HG03460 (cell line): ENCODE results near the gene CDK14.

Experiments used
- ATAC-seq: cut with Tn5 transposase; IDR thresholded peaks from one replicate; pipeline ENCODE4 v1.9.1; 2021; ENCODE audit not compliant: unreplicated experiment

The CDK14 gene

DNA sequence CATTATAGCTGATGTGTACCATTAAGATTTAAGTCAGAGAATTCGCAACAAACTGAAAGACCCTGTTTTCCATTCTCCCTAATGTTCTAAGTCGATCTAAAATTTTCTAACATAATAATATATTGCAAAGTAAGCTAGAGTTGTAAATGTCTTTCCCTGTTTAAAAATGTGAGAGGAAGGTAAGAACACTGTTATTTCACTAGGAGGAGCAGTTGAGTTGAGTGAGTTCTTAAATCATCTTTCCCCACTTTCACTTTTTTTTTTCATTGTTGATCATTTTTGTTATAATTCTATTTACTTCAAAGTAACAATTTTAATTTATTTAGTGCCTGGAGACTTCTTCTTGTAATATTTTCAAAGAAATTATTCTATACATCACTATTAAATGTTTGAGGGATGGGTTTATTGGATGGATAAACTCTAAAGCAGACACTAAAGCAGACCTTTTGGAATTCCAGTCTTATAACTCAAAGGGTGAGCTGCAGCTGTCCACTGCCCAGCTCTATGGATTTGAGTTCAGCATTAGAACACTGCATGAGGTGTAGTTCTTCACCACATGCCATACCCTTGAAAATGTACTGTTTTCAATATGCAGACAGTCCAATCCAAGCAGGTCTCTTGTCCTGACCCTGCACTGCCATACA lies 486.9 kb downstream of the CDK14 start:
- no peak for ATAC-seq

DNA sequence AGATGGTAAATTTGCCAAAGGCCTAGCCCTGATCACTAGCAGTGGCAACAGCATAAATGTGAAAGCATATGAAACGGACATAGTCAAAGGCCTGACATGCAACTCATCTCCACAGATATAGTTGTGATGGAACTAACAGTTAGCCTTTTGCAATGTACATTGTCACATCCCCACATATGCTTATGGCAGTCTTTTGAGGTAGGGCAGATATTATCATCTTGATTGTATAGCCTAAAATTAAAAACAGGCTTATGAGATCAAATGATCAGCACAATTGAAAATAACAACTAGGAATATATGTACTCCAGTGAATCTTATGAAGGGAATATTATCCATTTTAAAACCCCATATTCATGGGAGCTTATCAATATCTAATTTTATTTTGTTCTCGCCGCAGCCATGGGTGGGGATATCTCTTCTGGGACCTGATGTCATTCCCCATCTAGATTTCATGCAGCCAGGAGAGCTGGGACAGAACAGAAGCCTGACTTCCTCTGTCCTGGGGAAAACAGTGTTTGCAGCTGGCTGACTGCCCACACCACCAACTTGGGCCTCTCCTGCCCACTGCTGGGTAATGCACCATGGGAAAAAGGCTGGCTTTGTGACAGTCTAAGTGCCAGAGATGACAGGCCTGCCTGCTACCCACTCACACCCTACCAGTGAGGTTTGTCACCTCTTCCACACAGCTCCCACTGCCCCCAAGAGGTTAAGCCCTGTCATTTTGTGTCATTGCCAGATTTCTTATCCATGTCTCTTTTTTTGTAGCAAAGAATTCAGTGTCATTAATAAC lies 487.9 kb downstream of the CDK14 start:
- ATAC-seq, result no peak

DNA sequence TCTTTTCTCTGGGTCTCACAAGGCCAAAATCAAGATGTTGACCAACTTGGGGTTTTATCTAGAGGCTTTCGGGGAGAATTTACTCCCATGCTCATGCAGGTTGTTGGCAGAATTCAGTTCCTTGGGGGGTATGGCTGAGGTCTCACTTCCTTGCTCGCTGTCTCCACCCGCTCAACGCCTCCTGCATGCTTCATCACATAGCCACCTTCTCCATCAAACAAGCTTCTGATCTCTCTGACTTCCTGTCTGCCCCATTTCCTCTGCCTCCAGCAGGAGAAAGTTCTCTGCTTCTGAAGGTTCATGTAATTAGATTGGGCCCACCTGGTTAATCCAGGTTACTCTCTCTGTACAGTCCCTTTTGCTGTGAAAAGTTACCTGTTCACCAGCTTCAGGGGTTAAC lies 489.1 kb downstream of the CDK14 start:
- ATAC-seq, result no peak

DNA sequence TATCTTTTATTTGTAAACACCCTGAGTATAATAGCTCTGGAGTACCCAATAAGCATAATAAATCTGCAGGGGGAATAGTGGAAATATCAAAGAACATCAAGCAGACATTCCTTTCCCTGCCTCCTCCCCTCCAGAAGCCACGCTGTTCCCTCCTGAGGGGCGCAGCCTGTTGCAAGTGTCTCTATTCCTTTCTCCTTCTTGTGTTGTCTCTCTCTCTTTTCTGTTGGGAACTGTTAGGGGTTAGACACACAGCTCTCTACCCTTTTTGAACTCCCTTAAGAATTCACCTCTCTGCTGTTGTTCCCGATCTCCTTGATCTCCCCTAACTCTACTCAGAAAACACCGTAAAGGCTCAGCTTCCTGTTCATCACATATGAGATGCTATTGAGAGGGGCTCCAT lies 490.1 kb downstream of the CDK14 start:
- ATAC-seq, result no peak

DNA sequence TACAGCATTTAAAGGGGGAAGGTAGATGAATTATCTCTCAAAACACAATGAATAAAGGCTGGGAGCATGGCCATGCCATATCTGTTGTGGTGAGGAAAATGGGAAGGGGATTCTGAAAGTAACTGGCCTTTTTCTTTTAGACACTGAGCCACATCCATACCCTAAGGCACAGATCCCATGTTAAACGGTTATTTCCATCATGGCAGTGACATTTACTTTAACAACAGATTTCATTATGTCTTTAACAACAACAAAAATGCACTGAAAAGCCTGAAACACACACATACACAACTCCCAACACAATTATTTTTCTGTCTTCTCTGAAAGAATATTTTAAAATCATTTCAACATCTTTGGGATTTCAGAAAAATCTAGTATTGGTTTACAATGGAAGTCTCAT lies 492.0 kb downstream of the CDK14 start:
- ATAC-seq, result no peak

DNA sequence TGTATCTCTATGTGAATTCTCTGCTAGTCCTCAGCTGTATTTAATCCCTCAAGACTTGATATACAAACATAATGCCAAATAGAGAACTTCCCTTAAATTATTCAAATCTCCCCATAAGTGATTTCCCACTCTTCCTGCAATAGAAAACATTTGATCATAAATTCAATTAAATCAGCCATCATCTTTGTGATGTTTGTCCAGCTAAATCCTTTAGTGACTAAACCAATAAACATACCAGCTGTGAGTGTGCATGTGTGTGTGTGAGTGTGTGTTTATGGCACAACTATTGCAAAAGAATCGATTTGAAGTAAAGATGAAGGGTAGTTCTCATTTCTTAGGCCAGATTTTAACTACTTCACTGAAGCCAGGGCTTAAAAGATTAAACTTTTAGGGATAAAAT lies 492.6 kb downstream of the CDK14 start:
- ATAC-seq, result no peak

DNA sequence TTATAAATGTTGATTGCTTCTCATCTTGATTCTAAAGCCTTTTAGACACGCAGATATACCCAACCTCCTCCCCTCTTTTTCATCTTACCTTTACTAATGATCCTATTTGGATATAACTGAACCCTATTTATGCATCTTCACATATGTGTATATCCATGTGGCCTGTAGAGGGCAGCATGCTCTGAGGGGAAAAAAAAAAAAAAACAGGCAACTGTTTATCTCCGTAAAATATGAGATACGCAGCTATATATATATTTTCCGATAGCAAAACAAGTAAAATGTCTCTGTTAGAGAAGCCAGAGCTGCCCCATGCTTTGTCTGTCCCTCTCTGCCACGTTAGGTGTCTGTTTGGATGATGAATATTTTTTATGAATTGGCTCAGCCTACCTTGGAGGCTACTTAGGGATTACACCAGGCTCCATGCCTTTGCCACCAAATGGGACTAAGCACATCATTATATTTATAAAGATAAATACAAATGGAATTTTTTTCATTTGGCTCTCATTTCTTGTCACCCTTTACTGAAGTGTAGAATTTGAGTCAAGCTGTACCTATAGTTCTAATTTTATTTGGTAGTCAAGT lies 493.4 kb downstream of the CDK14 start:
- ATAC-seq, result no peak

DNA sequence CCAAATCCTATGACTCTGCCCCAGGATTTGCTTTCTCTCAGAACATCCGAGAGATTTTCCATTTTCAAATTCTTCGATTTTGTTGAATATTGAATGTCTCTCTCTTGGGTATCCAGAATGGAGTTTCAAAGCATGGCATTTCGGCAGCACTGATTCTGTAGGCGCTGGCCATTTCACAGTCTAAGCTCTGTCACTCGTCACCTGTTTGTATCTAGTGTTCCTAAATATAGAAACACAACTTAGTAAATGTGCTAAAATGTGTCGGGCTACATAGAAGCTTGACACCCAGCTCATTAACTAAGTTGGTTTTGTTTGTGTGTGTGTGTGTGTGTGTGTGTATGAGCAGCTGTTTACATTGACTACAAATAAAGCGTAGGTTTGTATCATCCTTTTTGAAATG lies 494.6 kb downstream of the CDK14 start:
- no peak for ATAC-seq

DNA sequence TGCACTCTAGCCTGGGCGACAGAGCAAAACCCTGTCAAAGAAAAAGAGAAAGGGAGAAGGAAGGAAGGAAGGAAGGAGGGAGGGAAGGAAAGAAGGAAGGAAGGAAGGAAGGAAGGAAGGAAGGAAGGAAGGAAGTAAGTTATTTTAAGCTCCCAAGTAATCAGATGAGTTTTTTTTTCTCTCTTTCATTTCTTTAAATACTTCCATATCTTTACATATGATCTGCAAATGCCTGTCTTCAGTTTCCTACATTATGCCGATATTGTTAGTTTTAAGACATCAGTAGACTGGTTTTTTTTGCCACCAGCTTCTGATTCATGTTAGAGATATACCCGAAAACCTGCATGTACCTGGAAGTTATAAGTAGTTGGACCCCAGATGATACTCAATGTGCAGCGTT lies 495.5 kb downstream of the CDK14 start:
- no peak for ATAC-seq

DNA sequence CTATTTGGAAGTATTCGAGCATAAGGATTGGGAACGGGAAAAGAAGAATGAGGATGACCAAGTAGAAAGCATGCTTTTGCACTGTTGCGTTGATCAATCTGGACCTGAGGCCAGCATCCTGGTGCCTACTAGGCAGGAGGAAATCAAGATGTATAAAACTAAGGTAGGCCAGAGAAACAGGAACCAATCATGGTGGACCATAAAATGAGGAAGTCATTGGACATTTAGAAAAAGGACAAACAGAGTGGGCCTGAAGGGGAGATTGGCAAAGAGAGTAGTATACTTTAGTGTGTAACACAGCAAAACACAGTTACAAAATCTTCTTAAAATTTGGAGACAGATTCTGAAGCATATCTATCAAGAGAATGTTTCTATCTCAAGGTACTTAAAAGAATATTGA lies 497.1 kb downstream of the CDK14 start:
- no peak for ATAC-seq

DNA sequence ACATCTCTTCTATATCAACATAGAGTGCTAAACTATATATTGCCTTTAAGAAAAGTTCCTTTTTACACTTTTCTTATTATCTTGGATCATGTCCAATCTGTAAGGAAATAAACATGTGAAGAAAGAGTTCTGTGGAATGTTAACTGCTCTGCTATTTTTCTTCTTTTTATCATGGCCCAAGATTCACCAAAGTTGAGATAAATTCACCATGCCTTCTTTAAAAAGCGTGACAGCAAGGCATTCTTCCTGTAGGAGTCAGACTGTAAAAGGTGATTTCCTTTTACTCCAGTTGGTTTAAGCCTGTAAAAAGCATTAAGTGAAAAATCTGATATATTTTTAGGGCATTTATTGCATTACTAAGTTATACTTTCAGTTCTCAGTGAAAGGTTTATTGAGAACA lies 502.4 kb downstream of the CDK14 start:
- ATAC-seq, result no peak

DNA sequence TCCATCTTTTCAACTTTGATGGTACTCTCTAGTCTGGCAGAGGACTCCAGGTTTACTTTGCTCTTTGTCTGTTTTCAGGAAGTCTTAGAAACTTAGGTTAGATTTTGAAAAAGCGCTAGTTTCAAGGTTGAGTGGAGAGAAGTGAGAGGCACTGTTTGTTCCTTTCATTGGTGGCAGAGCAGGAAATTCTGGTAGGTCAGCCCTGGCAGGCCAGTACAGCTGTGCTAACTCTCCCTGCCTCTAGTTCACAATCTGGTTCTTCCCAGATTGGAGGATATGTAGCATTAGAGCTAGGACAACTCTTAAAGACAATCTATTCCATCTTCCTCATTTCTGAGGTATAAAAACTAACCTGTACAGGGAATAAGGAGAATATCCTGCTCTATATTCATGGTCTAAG lies 507.2 kb downstream of the CDK14 start:
- no peak for ATAC-seq

DNA sequence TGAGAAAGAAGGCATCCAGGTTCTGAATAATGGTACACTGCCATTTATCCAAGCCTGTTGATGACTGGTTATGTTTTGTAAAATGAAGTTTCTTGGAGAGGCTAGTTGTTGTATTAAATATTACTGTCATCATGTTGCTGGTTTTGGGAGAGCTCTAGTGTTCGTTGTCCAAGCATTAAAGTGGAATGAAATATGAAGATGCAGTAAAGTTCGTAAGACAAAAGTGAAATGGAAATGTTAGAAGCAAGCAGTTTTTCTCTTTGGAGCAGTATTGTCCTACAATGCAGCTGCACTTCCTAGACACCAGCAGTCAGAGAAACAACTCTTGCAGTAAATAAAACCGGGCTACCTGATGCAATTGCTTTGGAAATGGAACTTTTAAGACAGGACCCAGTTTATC lies 511.3 kb downstream of the CDK14 start:
- no peak for ATAC-seq

DNA sequence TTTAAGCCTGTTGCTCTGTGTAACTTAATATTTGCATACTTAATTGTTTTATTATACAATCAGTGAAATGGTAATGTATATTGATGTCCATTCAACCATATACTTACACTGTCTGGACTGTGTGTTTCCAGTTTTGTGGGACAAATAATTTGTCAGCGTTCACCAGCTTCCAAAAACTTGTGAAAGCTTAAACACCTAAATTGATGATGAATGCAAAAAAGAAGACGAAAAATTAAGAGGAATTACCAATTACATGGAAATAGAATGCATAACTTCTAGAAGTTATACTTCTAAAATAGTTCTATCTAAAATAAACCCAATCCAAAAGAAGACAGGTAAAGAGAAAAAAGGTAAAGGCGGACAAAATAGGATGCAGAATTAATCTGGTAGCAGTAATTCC lies 513.1 kb downstream of the CDK14 start:
- ATAC-seq, result no peak

DNA sequence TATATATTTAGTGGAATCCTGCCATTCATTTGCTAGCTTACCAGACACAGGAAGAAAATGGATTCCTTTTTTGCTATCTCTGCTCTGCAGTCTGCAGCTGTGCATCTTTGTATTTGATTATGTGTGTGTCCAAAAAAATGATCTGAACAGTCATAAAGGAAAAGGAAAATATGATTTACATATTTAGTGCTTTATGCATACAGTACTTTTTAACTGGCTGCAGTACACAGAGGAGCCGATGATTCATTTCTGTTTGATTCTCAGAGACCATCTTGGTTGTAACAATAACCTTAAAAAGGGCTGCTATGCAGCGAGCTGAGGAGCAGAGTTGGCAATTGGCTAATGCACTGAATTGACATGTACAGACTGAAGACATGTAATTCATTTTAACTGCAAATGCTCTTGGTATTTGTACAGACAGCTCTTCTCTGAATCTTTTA lies 516.8 kb downstream of the CDK14 start:
- no peak for ATAC-seq

DNA sequence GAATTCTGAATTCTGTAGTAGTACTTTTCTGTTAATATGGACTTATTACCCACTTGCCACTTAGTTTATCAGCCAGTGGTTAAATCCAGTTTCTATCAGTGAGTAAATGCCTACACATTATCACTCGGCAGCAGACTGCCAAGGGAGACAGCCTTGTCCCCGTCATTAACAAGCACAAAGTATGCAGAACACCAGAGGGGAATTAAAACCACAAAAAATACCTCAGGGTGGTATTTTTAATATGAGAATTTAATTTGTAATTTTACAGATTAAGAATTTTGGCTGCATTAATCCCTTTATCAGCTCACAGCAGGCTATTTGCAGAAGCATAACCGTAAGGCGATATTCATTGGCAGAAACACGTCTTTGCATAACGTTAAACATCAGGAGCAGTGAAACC lies 518.1 kb downstream of the CDK14 start:
- no peak for ATAC-seq

DNA sequence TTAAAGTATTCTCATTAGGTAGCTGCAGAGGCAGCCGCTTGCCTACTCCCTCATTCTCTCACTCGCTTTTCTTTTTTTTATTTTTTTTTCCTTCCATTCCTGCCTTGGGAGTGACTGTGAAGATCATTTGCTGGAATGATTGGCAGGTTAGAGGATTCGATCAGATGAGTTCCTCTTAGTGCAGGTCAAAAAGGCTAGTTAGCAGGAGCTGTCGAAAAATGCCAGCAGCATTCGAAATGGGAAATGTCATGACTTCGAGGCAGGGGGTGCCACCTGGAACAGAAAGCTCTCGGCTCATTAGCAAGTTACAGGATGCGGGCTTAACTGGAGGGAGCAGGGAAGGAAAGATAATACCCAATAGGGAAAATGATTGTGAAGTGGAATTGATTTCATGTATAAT lies 530.6 kb downstream of the CDK14 start:
- ATAC-seq, result no peak

DNA sequence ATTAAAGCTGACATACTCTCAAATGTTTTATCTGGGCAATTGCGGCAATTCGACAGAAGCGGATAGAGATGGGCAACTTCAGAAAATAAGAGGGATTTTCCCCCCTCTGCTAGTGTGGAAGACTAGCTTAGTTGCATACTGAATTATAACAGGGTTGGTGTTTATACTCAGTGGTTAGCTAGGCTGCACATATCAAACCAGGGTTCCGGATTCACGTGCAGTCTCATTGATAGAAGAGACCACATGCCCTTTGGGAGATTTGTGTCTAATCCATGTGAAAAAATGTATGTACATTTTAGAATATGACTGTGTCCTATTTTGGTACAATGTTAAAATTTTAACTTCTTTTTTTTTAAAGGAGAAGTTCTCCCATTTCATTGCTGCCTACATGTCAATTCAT lies 531.2 kb downstream of the CDK14 start:
- no peak for ATAC-seq

DNA sequence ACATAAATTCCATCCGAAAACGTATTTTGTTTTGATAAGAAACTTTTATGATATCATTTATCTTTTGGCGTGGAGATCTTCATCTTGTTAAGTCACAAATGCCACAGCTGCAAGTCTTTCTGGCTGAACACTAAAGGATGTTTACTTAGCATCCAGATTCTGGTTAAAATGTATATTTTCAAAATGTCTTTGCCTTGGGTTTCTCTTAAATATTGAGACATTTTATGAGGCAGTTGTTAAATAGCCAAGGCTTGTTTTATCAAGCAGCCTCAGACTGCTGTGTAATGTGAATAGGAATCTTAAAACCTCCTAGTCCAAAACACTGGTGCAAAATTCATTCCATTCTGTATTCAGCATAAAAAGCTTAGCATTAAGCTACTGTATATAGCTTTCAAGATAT lies 531.8 kb downstream of the CDK14 start:
- ATAC-seq, result no peak

DNA sequence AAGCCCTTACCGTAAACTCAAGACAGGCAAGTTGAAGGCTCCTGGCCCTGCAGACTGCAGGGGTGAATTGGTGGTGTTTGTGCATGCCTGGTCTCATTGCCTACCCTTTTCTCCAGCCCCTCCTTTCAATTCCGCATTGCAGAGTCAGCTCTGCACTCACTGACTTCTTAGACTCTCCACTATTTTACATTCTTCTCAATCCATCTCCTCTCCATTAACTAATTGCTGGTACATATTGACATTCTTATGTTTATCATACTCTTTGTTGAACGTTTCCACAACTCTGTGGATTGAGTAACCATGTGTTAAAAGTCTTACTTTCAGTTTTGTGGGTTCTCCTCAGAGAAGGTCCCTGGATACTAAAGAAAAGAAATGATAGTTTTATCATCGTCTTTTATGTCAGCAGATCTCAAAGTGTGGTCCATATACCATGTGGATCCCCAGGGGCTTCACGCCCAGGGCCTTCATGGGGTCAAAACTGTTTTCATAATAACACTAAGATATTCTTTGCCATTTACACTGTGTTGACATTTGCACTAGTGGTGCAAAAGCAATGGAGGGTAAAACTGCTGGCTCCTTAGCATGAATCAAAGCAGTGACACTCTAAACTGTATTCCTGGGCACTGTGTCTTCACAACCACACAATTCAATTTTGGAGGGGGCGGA lies 532.7 kb downstream of the CDK14 start:
- no peak for ATAC-seq

DNA sequence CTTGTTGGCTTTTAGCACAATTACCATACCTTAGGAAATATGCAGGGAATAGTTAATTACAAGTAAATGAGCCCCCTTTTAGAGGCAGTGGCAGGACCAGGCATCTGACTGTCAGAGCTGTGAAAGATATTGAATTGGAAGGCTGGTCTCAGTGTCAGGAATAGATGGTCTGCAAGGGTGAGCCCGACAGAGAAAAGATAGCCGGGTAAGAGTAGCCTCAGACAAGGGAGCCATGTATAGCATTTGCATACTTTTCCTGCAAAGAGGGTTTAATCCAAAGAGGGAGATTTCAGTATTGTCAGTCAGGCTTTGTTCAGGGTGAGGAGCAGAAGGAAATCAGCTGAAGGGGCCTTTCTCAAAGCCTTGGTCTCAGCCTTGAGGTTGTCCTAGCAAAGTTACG lies 539.2 kb downstream of the CDK14 start:
- no peak for ATAC-seq
